ENCODE results near the gene TSC22D3.

TSC22D3 gene

DNA sequence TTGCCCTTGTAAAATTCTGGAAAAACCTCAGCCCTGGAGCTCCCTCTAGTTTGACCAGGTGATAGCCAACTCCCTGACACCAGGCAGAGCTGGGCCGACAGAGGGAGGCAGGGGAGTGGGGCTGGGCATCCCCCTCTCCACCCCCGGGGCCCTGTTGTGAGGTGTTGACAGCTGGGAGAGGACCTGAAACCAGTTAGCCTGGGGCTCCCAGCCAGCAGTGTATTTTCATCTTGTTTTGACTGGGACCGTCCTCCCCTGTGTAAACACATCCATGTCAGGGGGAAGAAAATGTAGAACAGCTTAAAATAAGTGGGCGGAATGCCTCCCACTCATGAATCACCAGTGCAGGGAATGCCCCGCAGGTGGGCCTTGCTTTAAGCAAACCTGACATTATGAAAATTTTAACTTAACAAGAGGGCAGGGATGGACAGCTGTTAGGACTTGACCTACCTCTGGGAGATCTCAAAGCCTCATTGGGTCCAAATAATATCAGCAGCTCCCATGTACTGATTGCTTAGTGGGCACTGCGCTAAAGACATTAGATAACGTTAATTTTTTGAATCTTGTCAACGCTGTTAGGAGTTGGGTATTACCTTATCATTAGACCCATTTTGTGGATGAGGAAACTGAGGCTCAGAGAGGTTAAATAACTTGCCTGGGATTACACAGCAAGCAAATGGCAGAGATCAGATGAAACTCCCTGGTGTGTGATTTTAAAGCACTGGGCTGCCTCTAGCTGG is 45.9 kb downstream of the TSC22D3 start:
- no peak for DNase-seq

DNA sequence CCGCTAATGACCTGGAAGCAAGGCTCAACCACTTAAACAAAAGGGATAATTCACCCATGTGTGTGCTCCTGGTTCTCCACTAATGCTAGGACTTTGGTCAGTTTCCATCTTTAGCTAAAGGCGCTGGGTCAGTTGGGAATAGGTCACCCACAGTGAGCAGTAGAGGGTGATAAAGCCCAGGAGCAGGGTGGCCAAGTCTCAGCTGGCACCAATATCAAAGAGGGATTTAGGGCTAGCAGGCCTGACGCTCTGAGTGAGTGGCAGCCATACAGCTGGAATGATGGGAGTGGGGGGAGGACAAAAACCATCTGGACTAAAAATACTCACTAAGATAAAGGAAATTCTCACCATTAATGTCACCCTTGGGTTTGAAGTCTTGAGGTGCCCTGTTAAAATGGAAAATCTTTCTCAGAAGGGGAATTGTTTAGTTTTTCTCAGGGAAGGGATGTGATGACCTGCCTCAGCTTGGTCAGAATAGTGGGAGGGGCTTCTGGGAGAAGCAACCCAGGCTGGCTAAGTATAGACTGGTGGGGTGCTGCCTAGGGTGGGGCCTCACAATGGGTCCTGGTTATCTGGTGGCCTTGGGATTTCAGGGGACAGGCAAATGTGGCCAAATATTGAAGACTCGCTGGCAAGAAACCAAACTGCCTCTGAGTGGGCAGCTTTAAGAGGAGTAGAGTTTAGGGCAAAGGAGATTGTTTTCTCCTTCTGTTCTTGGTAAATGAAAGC is 47.1 kb downstream of the TSC22D3 start:
- no peak for DNase-seq

DNA sequence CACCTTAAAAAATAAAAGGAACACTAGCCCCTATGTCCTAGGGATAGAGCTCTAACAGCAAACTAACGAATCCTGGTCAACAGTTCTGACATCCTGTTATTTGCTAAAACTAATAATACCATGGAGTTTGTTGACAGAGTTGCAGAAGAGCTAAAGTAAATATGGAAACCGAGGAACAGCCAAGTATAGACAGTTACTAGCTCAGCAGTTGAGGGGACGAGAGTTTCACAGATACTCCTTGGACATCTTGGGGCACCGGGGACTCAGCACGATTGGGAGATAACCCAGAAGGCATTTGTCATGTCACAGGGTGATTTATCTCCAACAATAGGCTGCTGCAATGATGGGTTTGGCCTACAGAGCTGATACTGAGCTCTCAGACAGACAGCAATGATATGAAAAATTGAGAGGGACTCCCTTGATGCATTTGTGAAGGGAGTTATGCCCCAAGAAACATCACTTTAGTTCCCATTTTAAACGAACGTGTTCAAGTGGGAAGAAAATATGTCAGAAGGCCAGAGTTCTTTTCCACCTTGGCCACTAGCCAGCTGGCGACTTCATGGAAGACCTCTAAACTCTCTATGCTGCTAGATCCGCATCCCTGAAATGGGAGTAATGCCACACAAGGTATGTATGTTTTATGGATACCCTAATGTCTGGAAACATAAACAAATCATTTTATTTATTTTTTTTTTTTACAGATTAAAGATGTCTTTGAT is 48.6 kb downstream of the TSC22D3 start:
- DNase-seq = no peak

DNA sequence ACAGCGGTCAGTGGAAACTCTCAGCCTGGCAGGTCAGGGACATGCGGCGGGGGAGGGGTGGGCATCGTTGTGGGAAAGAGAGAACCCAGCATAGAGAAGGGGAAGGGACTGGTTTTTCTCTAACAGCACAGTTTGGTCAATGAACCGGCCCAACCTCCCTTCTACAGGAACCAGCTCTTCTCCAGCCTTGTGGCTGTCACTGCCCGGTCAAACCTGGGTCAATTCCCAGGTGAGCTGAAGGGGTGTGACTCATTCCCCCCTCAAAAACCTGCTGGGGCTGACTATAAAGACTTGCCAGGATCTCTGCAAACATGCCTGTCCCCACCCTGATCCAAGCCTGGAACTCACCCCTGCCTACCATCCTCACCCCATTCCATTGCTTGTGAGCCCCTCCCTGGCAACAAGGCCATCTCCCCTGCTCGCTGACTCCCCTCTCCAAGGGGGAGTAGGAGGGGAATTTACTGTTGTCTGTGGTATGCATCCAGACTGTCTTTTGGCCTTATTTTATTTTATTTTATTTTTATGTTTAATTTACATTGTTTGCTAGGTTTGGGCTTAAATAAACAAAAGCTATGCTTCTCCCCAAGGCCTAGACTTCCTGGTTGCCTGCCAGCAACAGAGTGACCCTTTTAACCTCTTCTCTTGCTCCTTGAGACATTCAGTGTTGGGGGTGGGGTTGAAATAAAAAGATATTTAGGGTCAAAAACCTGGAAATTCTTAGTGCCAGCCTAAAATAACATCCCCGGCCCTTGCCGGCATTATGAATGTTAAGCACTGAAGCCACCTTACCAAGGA is 49.6 kb downstream of the TSC22D3 start:
- DNase-seq = no peak

DNA sequence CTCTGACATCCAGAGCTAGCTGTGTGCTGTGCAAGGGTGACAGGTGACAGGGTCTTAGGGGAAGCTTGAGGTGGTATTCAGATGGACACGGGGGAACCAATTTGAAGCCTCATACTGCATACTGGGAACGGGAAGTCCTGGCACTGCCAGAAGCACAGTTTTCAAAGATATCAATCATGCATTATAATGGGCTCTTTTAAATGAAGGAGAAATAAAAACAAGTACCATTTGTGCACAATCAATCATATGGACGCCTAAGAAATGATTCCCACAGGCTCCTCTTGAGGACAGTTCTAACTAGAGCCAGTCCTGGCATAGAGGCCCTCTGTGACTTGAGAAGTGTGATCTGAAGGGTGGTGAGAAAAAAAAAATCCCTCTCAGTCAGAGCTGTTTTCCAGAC is 50.9 kb downstream of the TSC22D3 start:
- no peak for DNase-seq

DNA sequence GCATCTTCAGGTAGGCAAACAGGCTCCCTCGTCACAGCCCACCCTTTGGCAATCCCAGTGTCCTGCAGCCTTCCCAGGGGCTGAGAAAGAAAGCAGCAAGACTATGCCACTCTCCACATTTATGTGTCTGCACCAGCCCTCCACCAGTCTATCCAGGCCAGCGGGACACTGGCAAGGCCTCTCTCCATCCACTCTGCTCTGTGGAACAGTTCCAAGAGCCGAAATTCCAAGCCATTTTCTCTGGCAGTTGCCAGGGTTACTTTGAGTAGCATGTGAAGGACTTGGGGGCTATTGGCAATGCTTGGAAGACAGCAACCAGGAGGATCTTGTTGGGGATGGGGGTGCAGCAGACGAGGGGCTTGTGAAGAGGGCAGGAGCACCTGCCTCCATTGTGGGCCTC is 52.1 kb downstream of the TSC22D3 start:
- no peak for DNase-seq

DNA sequence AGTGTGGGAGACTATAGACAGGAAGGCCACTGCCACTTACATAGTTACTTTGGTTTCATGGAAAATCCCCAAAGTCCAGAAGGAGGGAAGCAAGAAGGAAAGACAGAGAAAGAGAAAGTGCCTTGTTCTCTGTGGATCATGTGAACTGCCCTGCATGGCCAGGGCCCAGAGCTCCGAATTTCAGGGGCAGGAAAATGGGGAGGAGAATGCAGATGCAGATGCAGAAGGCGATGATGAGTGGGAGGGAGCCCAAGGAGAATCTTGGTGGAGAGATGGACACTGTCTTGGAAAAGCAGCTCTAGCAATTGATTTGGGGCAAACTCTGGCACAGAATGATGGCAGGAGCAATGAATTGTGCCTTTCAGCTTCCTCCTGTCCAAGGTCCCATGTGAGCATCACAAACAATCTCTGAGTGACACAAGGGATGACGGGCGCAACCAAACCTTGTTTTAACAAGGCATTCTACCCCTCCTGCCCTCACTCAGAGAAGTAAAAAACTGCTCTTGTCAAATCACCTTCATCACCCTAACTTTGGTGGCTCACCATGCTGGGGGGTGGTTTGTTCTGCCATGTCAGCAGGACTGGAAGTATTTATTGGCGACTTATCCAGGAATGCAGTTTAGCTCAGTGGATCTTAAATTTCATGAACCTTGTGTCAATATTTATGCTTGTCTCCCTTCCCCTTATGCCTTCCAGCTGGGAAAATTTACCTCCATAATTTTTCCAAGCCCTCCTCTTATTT is 53.5 kb downstream of the TSC22D3 start:
- no peak for DNase-seq

DNA sequence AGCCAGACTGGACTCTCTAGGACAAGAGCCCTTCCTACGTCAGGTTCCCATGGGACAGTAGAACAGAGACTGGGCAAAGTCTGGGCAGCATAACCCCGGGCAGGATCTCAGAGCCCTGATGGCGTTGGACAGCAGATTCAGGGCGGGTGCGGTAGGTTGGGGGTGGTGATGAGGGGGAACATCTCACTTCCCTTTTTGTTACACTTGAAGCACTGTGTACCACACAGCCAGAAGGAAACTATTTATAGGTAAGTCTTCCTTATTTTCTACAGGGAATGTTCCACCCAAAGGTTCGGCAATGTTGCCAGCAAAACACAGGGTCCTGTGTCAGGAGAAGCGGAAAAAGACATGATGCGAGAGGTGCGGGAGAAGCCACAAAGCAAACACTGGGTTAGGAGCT is 54.3 kb downstream of the TSC22D3 start:
- no peak for DNase-seq

DNA sequence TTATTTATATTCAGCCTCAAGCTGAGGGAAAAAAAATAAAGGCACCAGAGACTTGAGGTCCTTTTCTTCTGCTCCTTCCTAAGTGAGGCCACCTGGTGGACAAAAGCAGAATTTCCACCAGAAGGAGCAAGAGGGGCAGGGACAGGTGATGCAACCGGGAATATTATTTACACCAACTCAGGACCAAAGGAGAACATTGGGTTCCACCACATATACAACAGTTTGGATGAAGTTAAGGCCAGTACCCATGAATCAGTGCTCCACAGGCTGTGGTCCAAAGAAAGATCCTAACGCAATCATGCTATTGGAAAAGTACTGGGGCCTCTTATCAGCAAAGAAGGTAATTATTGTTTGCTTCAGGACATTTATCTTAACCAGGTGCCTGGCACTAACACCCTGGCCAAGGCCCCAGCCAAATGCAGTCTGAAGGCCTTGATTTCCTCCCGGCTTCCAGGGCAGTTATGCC is 57.4 kb downstream of the TSC22D3 start:
- DNase-seq = peak; percentile 63

DNA sequence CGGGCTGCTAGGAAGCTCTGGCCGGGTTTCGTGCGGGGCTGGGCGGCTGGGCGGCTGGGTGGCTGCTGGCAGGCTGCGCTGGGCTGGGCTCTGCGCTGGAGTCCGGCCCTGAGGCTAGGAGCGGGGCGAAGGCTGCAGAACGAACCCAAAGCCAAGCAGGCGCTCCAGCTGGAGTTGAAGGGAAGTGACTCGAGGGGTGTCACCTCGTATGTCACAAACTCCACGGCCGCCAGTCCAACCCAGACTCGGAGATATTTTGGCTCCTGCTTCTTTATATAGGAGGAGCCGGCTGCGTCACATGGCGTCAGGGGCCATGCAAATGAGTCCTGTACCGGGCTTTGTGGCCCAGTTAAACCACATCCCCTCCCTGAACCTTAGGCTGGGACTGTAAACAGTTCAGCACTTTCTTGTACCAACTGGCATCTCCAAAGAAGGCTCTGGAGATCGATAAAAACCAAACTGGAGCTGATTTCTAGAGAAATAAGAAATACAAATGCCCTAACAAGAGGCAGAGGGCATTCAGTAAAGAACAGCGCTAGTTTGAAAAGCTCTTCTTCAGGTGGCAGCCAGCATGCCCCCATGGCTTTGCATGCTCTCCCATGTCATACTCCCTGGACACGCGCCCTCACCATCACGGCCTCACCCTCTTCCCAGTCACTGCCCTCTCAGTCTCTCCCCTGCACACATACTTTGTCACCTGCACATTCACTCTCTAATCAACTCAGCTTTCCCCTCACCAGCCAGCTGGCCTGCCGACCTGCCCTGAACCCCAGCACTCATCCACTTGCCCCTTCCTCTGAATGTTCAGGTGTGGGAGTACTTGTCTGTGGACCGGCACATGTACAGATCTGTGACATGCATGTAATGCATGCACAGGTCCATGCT is 58.5 kb downstream of the TSC22D3 start:
- DNase-seq = peak; percentile 88

DNA sequence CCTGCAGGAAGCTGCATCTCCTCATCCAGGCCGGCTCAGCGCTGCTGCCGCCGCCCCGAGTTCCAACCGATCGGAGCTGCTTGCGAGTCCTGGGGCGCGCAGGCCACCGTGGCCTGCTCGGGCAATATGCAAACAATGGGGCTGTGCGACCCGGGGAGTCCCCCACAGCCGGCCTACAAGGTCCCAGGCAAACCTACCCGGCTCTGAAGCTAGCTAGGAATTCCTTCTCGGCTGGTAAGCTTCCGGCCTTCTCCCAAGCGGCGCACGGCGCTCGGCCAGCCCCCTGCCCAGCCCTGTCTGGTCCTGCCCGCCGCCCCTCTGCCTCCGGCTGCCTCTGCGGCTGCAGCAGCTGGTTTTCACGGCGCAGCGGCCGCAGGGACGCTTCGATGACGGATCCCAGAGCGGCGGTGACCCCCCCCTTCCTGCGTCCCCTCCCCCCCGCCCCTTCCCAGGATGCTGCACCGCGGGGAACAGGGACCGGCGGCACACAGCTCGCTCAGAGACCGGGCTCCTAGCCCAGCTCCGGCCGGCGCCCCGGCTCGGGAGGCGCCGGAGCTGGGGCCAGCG is 59.4 kb downstream of the TSC22D3 start:
- DNase-seq = peak; percentile 56

DNA sequence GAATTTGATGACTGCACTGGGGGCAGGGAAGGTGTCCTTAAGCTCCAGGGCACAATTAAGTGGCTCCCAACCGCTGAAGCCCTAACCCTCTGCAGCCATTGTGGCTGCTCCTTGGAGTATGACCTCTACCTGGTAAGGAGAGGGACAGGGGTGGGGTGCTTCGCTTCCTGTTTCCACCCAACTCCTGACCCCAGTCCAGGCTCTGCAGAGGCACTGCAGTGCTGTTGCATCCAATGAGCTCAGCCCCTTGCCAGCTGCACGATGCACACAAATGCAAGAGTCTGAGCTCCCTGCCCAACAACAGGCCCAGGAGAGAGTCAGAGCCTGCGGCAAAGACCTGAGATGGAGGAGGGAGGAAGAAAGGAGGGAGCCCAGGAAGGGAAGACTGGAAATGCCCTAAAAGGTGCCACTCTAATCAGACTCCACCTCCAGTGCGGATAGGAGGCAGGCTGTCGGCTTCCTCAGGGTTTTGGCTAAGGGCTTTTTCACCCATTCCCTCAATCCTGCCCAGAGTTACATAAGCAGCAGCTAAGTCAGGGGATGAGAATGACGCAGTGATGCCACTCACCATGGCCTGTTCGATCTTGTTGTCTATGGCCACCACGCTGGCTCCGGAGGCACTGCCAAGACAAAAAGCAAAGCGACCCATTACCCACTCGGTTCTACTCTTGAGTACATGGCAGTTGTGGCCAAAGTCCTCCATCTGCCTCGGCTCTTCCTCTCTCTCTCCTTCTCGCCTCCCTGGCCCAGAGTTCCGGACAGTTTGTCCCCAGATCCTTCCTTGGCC is 60.1 kb downstream of the TSC22D3 start:
- DNase-seq = no peak

DNA sequence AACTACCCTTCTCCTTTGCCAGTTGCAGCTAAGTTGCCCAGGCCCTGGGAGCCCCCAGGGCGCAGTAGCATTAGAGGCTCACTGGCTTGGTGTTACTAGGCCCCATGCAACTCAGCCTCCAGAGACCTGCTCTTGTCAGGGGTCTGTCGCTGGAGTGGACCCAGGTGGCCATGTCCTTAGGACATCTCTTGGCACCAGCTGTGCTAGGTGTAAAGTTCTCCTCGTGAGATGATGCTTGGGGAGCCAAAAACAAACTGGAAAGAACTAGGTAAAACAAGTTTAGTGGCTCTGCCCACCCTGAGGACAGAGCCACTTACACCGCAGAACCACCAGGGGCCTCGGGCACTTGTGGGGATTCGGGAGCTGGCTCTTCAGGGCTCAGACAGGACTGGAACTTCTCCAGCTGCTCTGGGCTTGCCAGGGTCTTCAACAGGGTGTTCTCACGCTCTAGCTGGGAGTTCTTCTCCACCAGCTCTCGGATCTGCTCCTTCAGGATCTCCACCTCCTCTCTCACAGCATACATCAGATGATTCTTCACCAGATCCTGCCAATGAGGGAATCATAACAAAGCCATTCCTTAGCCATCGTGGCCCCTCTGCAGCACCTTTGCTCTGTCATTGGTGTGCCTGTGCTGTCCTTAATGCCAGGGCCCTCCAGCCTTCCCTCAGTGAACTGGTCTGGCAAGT is 61.2 kb downstream of the TSC22D3 start:
- DNase-seq = no peak

DNA sequence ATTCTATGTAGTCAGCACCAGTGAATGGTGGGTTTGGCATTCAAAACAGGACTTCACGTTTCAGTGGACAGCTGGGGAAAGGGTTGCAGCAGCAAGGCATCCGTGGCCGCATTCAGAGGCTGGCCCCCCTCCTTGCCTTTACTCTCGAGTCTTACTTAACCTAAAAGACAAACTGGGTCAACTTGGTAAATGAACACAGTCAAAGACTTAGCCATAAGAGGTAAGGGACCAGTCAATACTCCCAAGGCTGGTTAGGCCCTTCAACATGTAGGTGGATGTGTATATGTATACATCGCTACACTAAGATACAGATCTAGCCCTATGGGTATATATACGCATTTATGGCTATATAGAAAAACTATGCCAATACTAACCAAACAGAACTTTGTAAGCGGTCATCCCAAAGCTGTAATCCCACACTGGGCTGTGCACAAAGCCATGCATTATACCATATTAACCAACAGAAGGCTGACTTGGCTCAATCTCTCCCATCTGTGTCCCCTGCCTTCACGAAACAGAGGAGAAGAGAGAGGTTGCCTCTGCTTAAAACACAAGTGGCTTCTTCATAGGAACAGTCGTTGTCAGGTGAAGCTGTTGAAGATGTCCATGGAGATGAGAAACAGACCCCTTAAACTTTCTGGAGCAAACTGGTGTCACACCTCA is 61.9 kb downstream of the TSC22D3 start:
- no peak for DNase-seq

DNA sequence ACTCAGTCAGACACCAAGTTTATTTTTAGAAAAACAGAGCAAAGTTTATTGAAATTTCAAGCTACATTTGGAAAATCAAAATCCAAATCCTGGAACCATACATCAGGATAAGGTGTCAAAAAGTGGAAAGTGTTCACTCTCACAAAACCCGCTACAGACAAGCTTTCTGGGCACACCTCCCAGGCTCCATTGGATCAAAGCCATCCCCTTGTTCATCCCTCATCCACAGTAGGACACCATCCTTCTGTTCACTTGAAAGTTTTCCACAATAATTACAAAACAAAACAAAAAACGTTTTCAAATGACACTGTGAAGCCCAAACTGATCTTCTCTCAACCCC is 62.4 kb downstream of the TSC22D3 start:
- no peak for DNase-seq

DNA sequence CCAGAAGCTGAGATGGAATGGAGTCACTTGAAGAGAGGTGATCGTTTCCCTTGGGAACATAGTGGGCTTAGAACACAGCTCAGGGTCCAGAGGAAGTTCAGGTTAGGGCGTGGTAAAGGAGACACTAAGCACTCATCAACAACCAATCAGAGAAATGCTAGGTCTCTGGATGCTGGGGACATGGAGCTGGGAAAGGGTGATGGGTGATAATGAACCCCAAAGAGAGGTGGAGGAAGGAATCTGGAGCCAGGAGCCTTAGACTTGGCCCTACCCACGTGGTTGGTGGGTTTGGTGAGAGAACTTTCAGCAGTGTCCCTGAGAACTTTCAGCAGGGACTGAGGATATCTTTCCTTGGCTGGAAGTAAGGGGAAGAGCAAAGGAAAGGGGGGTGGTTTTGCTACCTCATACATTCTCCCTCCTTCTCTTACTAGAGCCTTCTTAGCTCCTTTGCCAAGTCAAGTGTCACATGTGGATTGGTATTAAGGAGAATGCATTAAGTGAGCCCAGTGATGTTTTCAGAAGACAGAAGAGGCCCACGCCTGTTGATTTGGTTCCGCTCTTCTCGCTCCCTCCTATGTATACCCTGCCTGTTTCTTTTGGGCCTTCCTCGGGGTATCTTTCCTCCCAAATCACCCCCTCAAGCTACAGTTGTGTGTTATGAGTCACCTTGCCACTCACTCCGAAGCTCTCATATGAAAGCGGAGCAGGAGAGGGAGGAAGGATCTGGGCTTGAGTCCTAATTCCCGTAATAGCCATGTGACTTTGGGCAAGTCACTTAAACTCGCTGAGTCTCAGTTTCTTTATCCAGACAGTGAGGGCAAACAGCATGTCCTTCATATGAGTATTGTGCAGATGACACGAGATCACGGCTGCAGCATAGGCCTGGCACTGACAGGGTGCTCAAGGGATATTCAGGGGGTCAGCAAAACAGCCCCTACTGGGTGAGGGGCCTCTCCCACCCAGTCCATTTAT is 63.1 kb downstream of the TSC22D3 start:
- DNase-seq = no peak

DNA sequence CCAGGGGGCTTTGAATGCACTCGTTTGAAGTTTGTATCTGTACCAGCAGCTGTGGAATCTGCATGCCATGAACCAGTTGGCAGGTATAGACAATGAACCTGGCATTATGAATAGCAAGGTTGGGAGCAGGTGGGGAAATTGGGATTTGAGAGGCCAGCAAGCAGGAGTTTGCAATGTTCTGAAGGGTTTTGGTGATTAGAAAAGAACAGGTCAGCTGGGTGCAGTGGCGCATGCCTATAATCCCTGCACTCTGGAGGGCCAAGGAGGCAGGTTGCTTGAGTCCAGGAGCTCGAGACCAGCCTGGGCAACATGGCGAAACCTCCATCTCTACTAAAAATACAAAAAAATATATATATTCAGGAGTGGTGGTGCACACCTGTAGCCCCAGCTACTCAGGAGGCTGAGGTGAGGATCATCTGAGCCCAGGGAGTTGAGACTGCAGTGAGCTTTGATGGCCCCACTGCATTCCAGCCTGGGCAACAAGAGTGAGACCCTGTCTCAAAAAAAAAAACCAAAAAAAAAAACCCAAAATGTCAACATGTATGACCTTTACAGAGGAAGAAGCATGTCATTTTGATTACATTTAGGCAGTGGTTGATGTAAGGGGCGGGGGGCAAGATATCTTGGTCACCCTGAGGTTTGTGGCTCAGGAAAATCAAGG is 63.9 kb downstream of the TSC22D3 start:
- DNase-seq = no peak
